NT2/D1 (cell line): ENCODE measurements around the gene AGBL4.

ENCODE experiments used
- SUZ12 ChIP-seq: IDR thresholded peaks from 2 replicates; pipeline ENCODE4 v1.6.1; 2011; ENCODE audit not compliant: insufficient read length, insufficient read depth; ENCODE audit errors: extremely low read depth
- YY1 ChIP-seq: IDR thresholded peaks from 2 replicates; pipeline ENCODE4 v1.6.1; 2011; ENCODE audit not compliant: insufficient read length, insufficient read depth
- ZNF274 ChIP-seq: IDR thresholded peaks from 2 replicates; pipeline ENCODE4 v1.6.1; 2011; ENCODE audit warnings: mild to moderate bottlenecking, low read depth, low read length

DNA sequence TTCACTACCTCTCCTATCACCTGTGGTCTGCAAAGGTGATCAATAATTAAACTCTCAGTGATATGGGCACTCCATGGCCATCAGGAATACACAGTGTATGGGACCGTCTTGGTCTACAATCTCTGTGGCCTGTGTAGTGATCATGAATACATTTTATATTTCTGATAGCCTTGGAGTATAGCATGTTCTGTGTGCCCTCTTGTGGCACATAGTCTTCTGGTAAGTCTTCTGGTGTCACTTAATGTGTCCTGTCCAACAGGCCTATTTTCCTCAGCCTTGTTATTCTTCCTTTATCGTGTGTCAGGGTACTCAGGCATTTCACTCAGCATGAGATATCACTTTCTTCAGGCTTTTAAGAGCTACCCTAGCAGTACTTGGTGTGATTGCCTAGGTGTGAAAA, 393.6 kb downstream of the AGBL4 start:
- TF ChIP-seq ZNF274 (no peak), YY1 (no peak), SUZ12 (no peak)
